GM12801 (cell line): ENCODE results near the gene MAP4K4.

Experiments
- TF ChIP-seq, protein P1 (sequence below): IDR thresholded peaks from one replicate; pipeline ENCODE4 v1.5.1; 2011; ENCODE audit warnings: control low read depth; ENCODE audit not compliant: insufficient read length; ENCODE audit errors: extremely low read depth

The MAP4K4 gene

DNA sequence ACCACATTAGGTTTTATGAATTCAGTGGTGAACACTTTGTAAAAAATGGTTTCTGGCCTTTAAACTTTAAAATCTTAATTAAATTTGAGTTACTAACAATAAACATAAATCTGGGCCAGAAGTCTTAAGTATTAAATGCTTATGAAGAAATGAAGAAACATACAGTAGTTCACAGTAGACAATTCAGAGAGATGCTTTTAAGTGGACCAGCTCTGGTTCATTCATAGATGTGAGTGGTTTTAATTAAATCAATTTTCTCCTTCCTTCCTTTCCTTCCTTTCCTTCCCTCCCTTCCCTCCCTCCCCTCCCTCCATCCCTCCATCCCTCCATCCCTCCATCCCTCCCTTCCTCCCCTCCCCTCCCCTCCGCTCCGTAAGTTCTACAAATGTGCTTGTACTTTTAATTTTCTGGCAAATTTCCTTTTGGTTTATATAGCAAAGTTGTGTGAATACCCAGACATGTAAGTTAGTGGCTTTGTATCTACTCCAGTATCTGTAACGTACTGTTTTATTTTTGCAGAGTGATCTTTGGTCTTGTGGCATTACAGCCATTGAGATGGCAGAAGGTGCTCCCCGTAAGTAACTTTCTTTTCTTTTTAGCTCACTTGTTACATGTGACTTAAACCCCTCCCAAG is 136.5 kb downstream of the MAP4K4 start:
- TF ChIP-seq, protein P1, sequence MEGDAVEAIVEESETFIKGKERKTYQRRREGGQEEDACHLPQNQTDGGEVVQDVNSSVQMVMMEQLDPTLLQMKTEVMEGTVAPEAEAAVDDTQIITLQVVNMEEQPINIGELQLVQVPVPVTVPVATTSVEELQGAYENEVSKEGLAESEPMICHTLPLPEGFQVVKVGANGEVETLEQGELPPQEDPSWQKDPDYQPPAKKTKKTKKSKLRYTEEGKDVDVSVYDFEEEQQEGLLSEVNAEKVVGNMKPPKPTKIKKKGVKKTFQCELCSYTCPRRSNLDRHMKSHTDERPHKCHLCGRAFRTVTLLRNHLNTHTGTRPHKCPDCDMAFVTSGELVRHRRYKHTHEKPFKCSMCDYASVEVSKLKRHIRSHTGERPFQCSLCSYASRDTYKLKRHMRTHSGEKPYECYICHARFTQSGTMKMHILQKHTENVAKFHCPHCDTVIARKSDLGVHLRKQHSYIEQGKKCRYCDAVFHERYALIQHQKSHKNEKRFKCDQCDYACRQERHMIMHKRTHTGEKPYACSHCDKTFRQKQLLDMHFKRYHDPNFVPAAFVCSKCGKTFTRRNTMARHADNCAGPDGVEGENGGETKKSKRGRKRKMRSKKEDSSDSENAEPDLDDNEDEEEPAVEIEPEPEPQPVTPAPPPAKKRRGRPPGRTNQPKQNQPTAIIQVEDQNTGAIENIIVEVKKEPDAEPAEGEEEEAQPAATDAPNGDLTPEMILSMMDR: no peak

DNA sequence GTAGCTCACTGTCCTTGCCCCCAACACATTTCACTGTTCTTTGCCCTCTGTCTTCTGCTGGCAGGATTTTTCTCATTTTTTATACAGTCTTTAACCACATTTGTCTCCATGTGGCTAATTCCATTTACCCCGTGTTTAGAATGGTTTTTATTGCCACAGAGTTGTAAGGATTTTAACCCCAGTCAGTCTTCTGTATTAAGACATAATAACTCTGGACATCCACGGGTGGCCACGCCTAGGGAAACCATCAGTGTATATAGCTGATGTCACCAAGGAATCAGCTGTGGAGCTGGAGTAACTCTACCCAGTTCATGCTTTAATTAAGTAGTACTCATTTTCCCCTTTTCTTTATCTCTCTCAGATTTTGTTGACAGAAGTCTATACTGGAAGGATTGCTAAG is 139.8 kb downstream of the MAP4K4 start:
- TF ChIP-seq, protein P1: no peak

DNA sequence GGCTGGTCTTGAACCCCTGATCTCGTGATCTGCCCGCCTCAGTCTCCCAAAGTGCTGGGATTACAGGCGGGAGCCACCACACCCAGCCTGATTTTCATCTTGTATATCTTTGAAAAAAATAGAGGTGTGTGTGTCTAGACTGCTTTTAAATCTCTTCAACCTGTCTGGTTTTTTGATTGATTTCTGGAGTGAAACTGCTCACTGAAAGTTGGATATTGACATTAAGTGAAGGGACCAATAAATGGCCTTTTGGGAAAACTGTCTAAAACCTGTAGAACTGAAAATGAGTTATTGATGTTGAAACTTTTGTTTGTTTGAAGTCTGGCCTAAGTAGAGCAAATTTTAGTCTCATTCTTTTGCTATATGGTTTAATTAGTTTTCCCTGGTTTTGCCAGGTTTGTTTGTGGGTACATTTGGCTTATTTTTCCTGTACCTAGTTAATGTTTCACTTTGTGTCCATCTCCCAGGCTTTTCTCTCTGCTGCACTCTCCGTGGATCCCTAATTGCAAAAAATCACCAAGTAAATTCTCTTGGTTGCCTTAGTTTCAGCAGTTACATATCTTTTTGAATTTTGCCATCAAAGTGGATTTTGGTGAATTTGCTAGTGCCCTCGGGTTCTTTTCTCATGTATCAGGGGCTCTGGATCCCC is 144.3 kb downstream of the MAP4K4 start:
- TF ChIP-seq, protein P1: no peak

DNA sequence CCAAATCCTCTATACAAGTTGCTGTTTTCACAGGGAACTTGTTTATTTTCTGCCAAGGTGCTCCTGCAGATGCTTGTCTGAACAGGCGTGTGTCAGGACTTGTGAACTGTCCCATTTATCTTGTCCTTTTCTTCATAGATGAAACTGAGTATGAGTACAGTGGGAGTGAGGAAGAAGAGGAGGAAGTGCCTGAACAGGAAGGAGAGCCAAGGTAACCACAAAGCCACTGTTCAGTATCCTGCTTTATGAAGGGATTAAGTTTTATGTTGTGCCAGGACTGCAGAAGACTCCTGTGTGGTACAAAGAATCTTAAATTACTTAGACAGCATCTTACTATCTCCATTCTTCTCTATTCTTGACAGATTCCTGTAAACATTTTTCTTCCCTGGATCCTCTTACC is 145.0 kb downstream of the MAP4K4 start:
- TF ChIP-seq, protein P1: no peak

DNA sequence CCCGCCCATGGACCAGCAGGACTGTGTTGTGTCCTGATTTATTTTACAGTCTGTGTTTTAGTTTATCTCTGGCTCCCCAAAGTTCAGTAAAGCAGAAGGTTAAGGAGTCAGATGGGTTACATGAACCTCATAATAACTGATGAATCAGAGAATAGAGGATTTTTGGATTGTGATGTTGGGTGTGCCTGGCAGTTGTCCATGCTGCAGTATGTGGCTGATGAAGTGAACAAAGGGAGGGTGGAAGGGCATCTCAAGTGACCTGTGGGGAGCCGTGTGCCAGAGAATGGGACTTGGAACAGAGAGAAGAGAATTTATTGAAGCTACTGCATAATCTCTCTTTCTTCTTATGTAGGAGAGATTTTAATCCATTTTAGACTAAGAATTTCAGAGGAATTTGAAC is 145.5 kb downstream of the MAP4K4 start:
- TF ChIP-seq, protein P1: no peak

DNA sequence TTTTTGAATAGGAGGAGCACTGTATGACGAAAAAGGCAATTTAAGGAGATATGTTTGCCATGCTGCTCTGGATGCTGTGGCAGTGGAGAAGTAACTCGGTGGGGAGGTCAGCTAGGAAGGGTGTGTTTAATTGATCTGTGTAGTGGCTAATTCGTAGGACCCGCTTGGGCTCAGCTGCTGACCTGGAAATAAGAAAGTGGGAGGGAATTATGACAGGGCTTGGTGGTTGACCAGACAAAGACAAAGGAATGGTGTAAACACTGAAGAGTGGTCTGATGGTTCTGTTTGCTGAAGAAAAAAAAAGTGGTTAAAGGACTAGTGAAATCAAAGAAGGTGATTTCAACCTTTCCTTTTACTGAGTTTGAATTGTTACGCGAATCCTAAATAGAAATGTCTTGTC is 146.0 kb downstream of the MAP4K4 start:
- TF ChIP-seq, protein P1: no peak

DNA sequence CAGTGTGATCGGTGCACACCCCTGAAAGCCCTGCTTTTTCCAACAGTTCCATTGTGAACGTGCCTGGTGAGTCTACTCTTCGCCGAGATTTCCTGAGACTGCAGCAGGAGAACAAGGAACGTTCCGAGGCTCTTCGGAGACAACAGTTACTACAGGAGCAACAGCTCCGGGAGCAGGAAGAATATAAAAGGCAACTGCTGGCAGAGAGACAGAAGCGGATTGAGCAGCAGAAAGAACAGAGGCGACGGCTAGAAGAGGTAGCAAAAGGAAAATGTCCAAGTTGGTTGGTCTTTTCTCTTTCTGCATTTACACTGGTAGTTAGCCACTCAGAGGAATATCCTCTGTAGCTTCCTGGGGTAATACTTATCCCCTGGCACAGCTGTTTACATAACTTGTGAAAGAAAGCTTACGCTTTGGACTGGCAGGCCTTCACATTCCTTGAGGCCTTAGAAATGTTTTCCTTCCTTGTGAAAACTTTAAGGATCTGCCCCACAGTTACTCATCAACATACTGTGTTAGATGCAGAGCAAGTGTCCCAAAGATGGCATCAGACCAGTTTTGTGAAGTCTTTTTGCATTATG is 146.6 kb downstream of the MAP4K4 start:
- TF ChIP-seq, protein P1: no peak
